ENCODE data around the gene PAWR.
A peak's percentile ranks its signal among the peaks of the same experiment; 100 is the strongest.
"Not testable (repeated sequence)": the region's sequence is repeated elsewhere in the genome, so short reads cannot be mapped to it uniquely, and the experiment has no call there.

PAWR gene

GRCh38 chr12:79635676-79636075 is 55.1 kb downstream of the PAWR start:
- Histone ChIP-seq H3K36me3 (ENCODE audit: control insufficient read depth in 1 of 2, insufficient read depth in 2 of 2, low read length in 2 of 2) (peaks cover 2 to 3% of the 10 kb centered on the region in 2 experiments), H3K18ac (ENCODE audit: low read length) (no peak overlapping the region), H4K12ac (ENCODE audit: low read depth, low read length) (no peak overlapping the region), H3K27me3 (ENCODE audit: insufficient read depth, low read length) (no peaks in the 10 kb centered on the region), H3K9ac (ENCODE audit: low read length) (no peak overlapping the region), H4K91ac (ENCODE audit: low read depth, low read length) (no peak overlapping the region), H3K79me1 (ENCODE audit: low read length) (no peaks in the 10 kb centered on the region), H2BK5ac (ENCODE audit: low read depth, low read length, poor library complexity) (no peak overlapping the region), H3K4me2 (ENCODE audit: low read length) (no peak overlapping the region), H3K14ac (ENCODE audit: low read length) (no peak overlapping the region), H3K23ac (ENCODE audit: low read length) (no peak overlapping the region), H3K4ac (ENCODE audit: low read depth, low read length) (no peak overlapping the region), H3K4me1 (ENCODE audit: control insufficient read depth in 1 of 2, insufficient read depth in 2 of 2, low read length in 2 of 2) (no peaks in the 10 kb centered on the region), H2BK120ac (ENCODE audit: insufficient read depth, low read length, poor library complexity) (no peak overlapping the region), H4K8ac (ENCODE audit: low read depth, low read length) (no peak overlapping the region), H3K4me3 (ENCODE audit: low read depth, low read length) (no peak overlapping the region), H2AK5ac (ENCODE audit: low read length) (no peak overlapping the region), H3K27ac (ENCODE audit: low read depth, low read length) (no peak overlapping the region), H3K79me2 (ENCODE audit: control insufficient read depth, insufficient read depth, low read length, poor library complexity) (peaks cover 5% of the 10 kb centered on the region), H2AFZ (ENCODE audit: insufficient read depth, low read length, poor library complexity) (no peak overlapping the region), H2BK12ac (ENCODE audit: low read length) (no peak overlapping the region), H3K9me3 (ENCODE audit: insufficient read depth, low read depth, low read length) (no peaks in the 10 kb centered on the region)
- peak; percentile 56 to 72 for DNase-seq

GRCh38 chr12:79634957-79635471 is 55.8 kb downstream of the PAWR start:
- no CpG with 5 or more reads among the region's 1 CpG for WGBS (ENCODE audit: extremely low coverage, insufficient coverage, insufficient read length)
- no peak overlapping the region for H2BK12ac ChIP-seq (ENCODE audit: low read length)
- no peaks in the 10 kb centered on the region for H3K79me1 ChIP-seq (ENCODE audit: low read length)
- H2AFZ ChIP-seq (ENCODE audit: insufficient read depth, low read length, poor library complexity), result no peak overlapping the region
- H3K23ac ChIP-seq (ENCODE audit: low read length), result no peak overlapping the region
- H3K9ac ChIP-seq (ENCODE audit: low read length), result no peak overlapping the region
- H3K27ac ChIP-seq (ENCODE audit: low read depth, low read length), result no peak overlapping the region
- H3K4me3 ChIP-seq (ENCODE audit: low read depth, low read length), result no peak overlapping the region
- no peak overlapping the region for H2AK5ac ChIP-seq (ENCODE audit: low read length)
- no peak overlapping the region for H3K4me2 ChIP-seq (ENCODE audit: low read length)
- no peak overlapping the region for H3K18ac ChIP-seq (ENCODE audit: low read length)
- no peak overlapping the region for H4K12ac ChIP-seq (ENCODE audit: low read depth, low read length)
- no peaks in the 10 kb centered on the region for H3K9me3 ChIP-seq (ENCODE audit: insufficient read depth, low read depth, low read length)
- H2BK5ac ChIP-seq (ENCODE audit: low read depth, low read length, poor library complexity), result no peak overlapping the region
- peak; percentile 78 to 97 for DNase-seq
- H3K79me2 ChIP-seq (ENCODE audit: control insufficient read depth, insufficient read depth, low read length, poor library complexity), result peaks cover 4% of the 10 kb centered on the region
- H3K4ac ChIP-seq (ENCODE audit: low read depth, low read length), result no peak overlapping the region
- H3K4me1 ChIP-seq (ENCODE audit: control insufficient read depth in 1 of 2, insufficient read depth in 2 of 2, low read length in 2 of 2), result no peaks in the 10 kb centered on the region
- peaks cover 2 to 3% of the 10 kb centered on the region in 2 experiments for H3K36me3 ChIP-seq (ENCODE audit: control insufficient read depth in 1 of 2, insufficient read depth in 2 of 2, low read length in 2 of 2)
- H3K27me3 ChIP-seq (ENCODE audit: insufficient read depth, low read length), result no peaks in the 10 kb centered on the region
- H2BK120ac ChIP-seq (ENCODE audit: insufficient read depth, low read length, poor library complexity), result no peak overlapping the region
- no peak overlapping the region for H3K14ac ChIP-seq (ENCODE audit: low read length)
- H4K8ac ChIP-seq (ENCODE audit: low read depth, low read length), result no peak overlapping the region
- H4K91ac ChIP-seq (ENCODE audit: low read depth, low read length), result no peak overlapping the region

- Histone ChIP-seq H2AK5ac (ENCODE audit: low read length) (no peak overlapping the region), H3K14ac (ENCODE audit: low read length) (no peak overlapping the region), H3K4me3 (ENCODE audit: low read depth, low read length) (no peak overlapping the region), H3K9me3 (ENCODE audit: insufficient read depth, low read depth, low read length) (no peaks in the 10 kb centered on the region), H3K36me3 (ENCODE audit: control insufficient read depth in 1 of 2, insufficient read depth in 2 of 2, low read length in 2 of 2) (peaks cover 2 to 3% of the 10 kb centered on the region in 2 experiments), H3K23ac (ENCODE audit: low read length) (no peak overlapping the region), H3K4me2 (ENCODE audit: low read length) (no peak overlapping the region), H3K4me1 (ENCODE audit: control insufficient read depth in 1 of 2, insufficient read depth in 2 of 2, low read length in 2 of 2) (no peaks in the 10 kb centered on the region), H2AFZ (ENCODE audit: insufficient read depth, low read length, poor library complexity) (no peak overlapping the region), H3K18ac (ENCODE audit: low read length) (no peak overlapping the region), H3K27me3 (ENCODE audit: insufficient read depth, low read length) (no peaks in the 10 kb centered on the region), H3K79me2 (ENCODE audit: control insufficient read depth, insufficient read depth, low read length, poor library complexity) (peaks cover 4% of the 10 kb centered on the region), H2BK120ac (ENCODE audit: insufficient read depth, low read length, poor library complexity) (no peak overlapping the region), H3K79me1 (ENCODE audit: low read length) (no peaks in the 10 kb centered on the region), H3K4ac (ENCODE audit: low read depth, low read length) (no peak overlapping the region), H2BK5ac (ENCODE audit: low read depth, low read length, poor library complexity) (no peak overlapping the region), H3K9ac (ENCODE audit: low read length) (no peak overlapping the region), H2BK12ac (ENCODE audit: low read length) (no peak overlapping the region), H3K27ac (ENCODE audit: low read depth, low read length) (no peak overlapping the region), H4K91ac (ENCODE audit: low read depth, low read length) (no peak overlapping the region), H4K12ac (ENCODE audit: low read depth, low read length) (no peak overlapping the region), H4K8ac (ENCODE audit: low read depth, low read length) (no peak overlapping the region)
- WGBS (ENCODE audit: extremely low coverage, insufficient coverage, insufficient read length), result no CpG with 5 or more reads among the region's 2 CpGs
- DNase-seq, result no peak
Measured at GRCh38 chr12:79629561-79629960, 61.2 kb downstream of the PAWR start.

GRCh38 chr12:79626735-79627134 is 64.0 kb downstream of the PAWR start:
- not testable (repeated sequence) for H2BK12ac ChIP-seq (ENCODE audit: low read length); H3K9ac ChIP-seq (ENCODE audit: low read length); H3K4me3 ChIP-seq (ENCODE audit: low read depth, low read length); H2BK5ac ChIP-seq (ENCODE audit: low read depth, low read length, poor library complexity); H3K79me2 ChIP-seq (ENCODE audit: control insufficient read depth, insufficient read depth, low read length, poor library complexity); H4K8ac ChIP-seq (ENCODE audit: low read depth, low read length); H4K91ac ChIP-seq (ENCODE audit: low read depth, low read length); H3K27me3 ChIP-seq (ENCODE audit: insufficient read depth, low read length); H3K4ac ChIP-seq (ENCODE audit: low read depth, low read length); H2AFZ ChIP-seq (ENCODE audit: insufficient read depth, low read length, poor library complexity); H3K4me2 ChIP-seq (ENCODE audit: low read length); H3K18ac ChIP-seq (ENCODE audit: low read length); H4K12ac ChIP-seq (ENCODE audit: low read depth, low read length); H3K36me3 ChIP-seq (ENCODE audit: control insufficient read depth in 1 of 2, insufficient read depth in 2 of 2, low read length in 2 of 2); H2AK5ac ChIP-seq (ENCODE audit: low read length); H3K23ac ChIP-seq (ENCODE audit: low read length); H3K27ac ChIP-seq (ENCODE audit: low read depth, low read length); DNase-seq; H3K4me1 ChIP-seq (ENCODE audit: control insufficient read depth in 1 of 2, insufficient read depth in 2 of 2, low read length in 2 of 2); H2BK120ac ChIP-seq (ENCODE audit: insufficient read depth, low read length, poor library complexity); H3K9me3 ChIP-seq (ENCODE audit: insufficient read depth, low read depth, low read length); H3K14ac ChIP-seq (ENCODE audit: low read length); H3K79me1 ChIP-seq (ENCODE audit: low read length)
- no CpG with 5 or more reads among the region's 7 CpGs for WGBS (ENCODE audit: extremely low coverage, insufficient coverage, insufficient read length)

All from trophoblast cell (in vitro differentiated cells and primary cell).